Cardiac fibroblast (primary cell): Measurements from ENCODE around the gene KRAS.

ENCODE experiments used
- DNase-seq, 2 donors: peaks; one replicate each; pipeline versions ENCODE4 v3.0.0 to v3.0.0-alpha.2; 2010; ENCODE audit warnings: low read depth in 2 of 2
- H3K4me3 ChIP-seq, 2 donors: replicated peaks in 1 of 2; 1 replicate in 1 of 2; 2 replicates in 1 of 2; pipeline ENCODE4 v1.5.1; 2011; ENCODE audit warnings: low read depth in 2 of 2, low read length in 2 of 2, mild to moderate bottlenecking in 2 of 2, moderate library complexity in 1 of 2
- CTCF ChIP-seq: IDR thresholded peaks from one replicate; pipeline ENCODE4 v1.5.1; 2011; ENCODE audit warnings: low read depth, mild to moderate bottlenecking, low read length, inconsistent platforms

The KRAS gene

GRCh38 chr12:25202137-25202536 is 48.6 kb downstream of the KRAS start:
- no peak for DNase-seq
- no peak for TF ChIP-seq CTCF
- no peak overlapping the region for H3K4me3 ChIP-seq

GRCh38 chr12:25200703-25201102 is 50.0 kb downstream of the KRAS start:
- no peak overlapping the region for H3K4me3 ChIP-seq
- peak in 1 of 2 donors; percentile 34 for DNase-seq
- TF ChIP-seq CTCF, result no peak

- no peak for DNase-seq
- no peak overlapping the region for H3K4me3 ChIP-seq
- TF ChIP-seq CTCF, result no peak
Observed at GRCh38 chr12:25197608-25198007, 53.1 kb downstream of the KRAS start.

GRCh38 chr12:25195056-25195971 is 55.4 kb downstream of the KRAS start, which contains the start of the genes DNAI7 and ETFRF1:
DNAI7 (minus strand) TSS chr12:25195160; CDS start chr12:25195078, 82 bp downstream.
ETFRF1 (plus strand) TSS chr12:25195237; CDS start chr12:25203957, 8,720 bp downstream.
- TF ChIP-seq CTCF, result no peak
- DNase-seq, result peak; percentile 95 to 97

GRCh38 chr12:25194722-25195055 is 56.0 kb downstream of the KRAS start:
- DNase-seq, result no peak
- no peak for TF ChIP-seq CTCF
- H3K4me3 ChIP-seq, result peak overlapping the region; percentile 82 to 84

More at GRCh38 chr12:25195056-25195971, 55.4 kb downstream of the KRAS start, which contains the start of the genes DNAI7 and ETFRF1:
- peak within 1 kb of the TSS; percentile 82 to 84 for H3K4me3 ChIP-seq

GRCh38 chr12:25194214-25194613 is 56.5 kb downstream of the KRAS start:
- no peak for DNase-seq
- no peak overlapping the region for H3K4me3 ChIP-seq
- no peak for TF ChIP-seq CTCF

GRCh38 chr12:25190793-25191192 is 59.9 kb downstream of the KRAS start:
- H3K4me3 ChIP-seq, result no peak overlapping the region
- DNase-seq, result no peak
- TF ChIP-seq CTCF, result no peak
